K562 (cell line): ENCODE data around the gene ACOX2. TPM values are rescaled to one million over a fixed set of nuclear protein-coding genes. Genes with fewer than 3 reads are reported as not detected.

Experiments
- CEBPB ChIP-seq: fragments of 450-650 bp; IDR thresholded peaks from 2 replicates; pipeline ENCODE4 v1.6.1; 2016; ENCODE audit warnings: missing genetic modification characterization, missing compliant biosample characterization
- CHAMP1 ChIP-seq: fragments of 450-650 bp; IDR thresholded peaks from 2 replicates; pipeline ENCODE4 v1.6.1; 2016; ENCODE audit warnings: mild to moderate bottlenecking
- E2F5 ChIP-seq: sonication (generic); formaldehyde crosslinking; IDR thresholded peaks from 2 replicates; pipeline ENCODE4 v1.8.0; 2022; ENCODE audit warnings: mild to moderate bottlenecking, missing genetic modification reagents
- FOXO4 ChIP-seq: fragments of 450-650 bp; formaldehyde crosslinking; IDR thresholded peaks from 2 replicates; pipeline ENCODE4 v1.4.0; 2020; ENCODE audit warnings: mild to moderate bottlenecking, moderate library complexity
- MAFF ChIP-seq: IDR thresholded peaks from 2 replicates; pipeline ENCODE4 v1.6.1; 2012; ENCODE audit warnings: low read length, improper control_type of control experiment
- NFIC ChIP-seq: fragments of 450-650 bp; IDR thresholded peaks from 2 replicates; pipeline ENCODE4 v1.6.1; 2017; ENCODE audit warnings: mild to moderate bottlenecking, inconsistent platforms
- PATZ1 ChIP-seq: fragments of 250-450 bp; sonication (Bioruptor Pico); IDR thresholded peaks from 2 replicates; pipeline ENCODE4 v1.5.0; 2020; ENCODE audit warnings: mild to moderate bottlenecking, borderline replicate concordance
- TSHZ1 ChIP-seq: fragments of 250-450 bp; sonication (Bioruptor Pico); IDR thresholded peaks from 2 replicates; pipeline ENCODE4 v1.4.0; 2020; ENCODE audit warnings: mild to moderate bottlenecking, moderate library complexity
- ZNF639 ChIP-seq, 2 experiments: fragments of 200-800 bp in 1 of 2; sonication (Bioruptor generic) in 1 of 2; sonication (generic) in 1 of 2; formaldehyde crosslinking in 1 of 2; IDR thresholded peaks in 1 of 2; conservative IDR thresholded peaks in 1 of 2; 2 replicates each; pipeline versions ENCODE4 v1.5.0 to v1.6.1; 2016 to 2020; ENCODE audit warnings: missing compliant biosample characterization in 1 of 2, missing genetic modification characterization in 1 of 2, missing genetic modification reagents in 1 of 2
- polyA plus RNA-seq, 8 experiments: library from polyadenylated mRNA; depleted of rRNA in 4 of 8; stranded (reverse) in 5 of 8; unstranded in 3 of 8; fragments of >200 nt; fragmentation: Nextera tagmentation in 2 of 8; fragmentation: Illumina TruSeq in 1 of 8; extraction: Ambion mirVana in 2 of 8; extraction: Trizol in 1 of 8; gene quantifications; 2 replicates each; pipeline versions ENCODE4 v1.2.1 to v1.2.3, GENCODE V29; 2011 to 2014; ENCODE audit warnings: inconsistent platforms in 1 of 8, missing spikeins in 1 of 8
- total RNA-seq, 7 experiments: library from RNA; depleted of rRNA in 6 of 7; stranded (reverse); fragments of >200 nt in 6 of 7; fragmentation: Illumina TruSeq in 2 of 7; extraction: Trizol in 2 of 7; gene quantifications; 2 replicates each; pipeline versions ENCODE4 v1.2.1 to v1.2.3, GENCODE V29; 2011 to 2021; ENCODE audit warnings: low replicate concordance in 1 of 7

Gene ACOX2
- total and polyA plus RNA-seq, 9 of the 15 experiments (the other 6 are each of a cell fraction or from before 2014, with no cell fraction given), result 0.15 TPM; not detected in 8

- TF ChIP-seq PATZ1 (CRISPR knock-in tag) (no peak), MAFF (no peak), ZNF639 (CRISPR knock-in tag; conservative IDR thresholded peaks at IDR 0.05 in 1 of 2, IDR thresholded peaks at IDR 0.05 in 1 of 2) (no peak), FOXO4 (CRISPR knock-in tag) (no peak), NFIC (peak; percentile 96), CHAMP1 (no peak), E2F5 (CRISPR knock-in tag) (no peak), CEBPB (peak; percentile 42), TSHZ1 (CRISPR knock-in tag) (no peak)
Measured at GRCh38 chr3:58463181-58463941, 73.6 kb downstream of the ACOX2 start (continued).
